GM12864 (cell line): Measurements from ENCODE around the gene LRRC41.
"Not testable (repeated sequence)": the region's sequence is repeated elsewhere in the genome, so short reads cannot be mapped to it uniquely, and the experiment has no call there.

Experiments
- DNase-seq: peaks from one replicate; pipeline ENCODE4 v3.0.0-alpha.2; 2011; ENCODE audit warnings: low read depth
- H3K4me3 ChIP-seq: 2 replicates; pipeline ENCODE4 v1.5.1; 2011; ENCODE audit warnings: mild to moderate bottlenecking, low read depth, low read length, control low read depth
- CTCF ChIP-seq: IDR thresholded peaks from 2 replicates; pipeline ENCODE4 v1.5.1; 2011; ENCODE audit warnings: low read depth, mild to moderate bottlenecking, moderate library complexity, low read length, control low read depth, inconsistent platforms; ENCODE audit errors: missing control alignments

Gene LRRC41

GRCh38 chr1:46244656-46245371 is 58.6 kb downstream of the LRRC41 start:
- no peak for DNase-seq
- no peak overlapping the region for H3K4me3 ChIP-seq
- TF ChIP-seq CTCF = peak; percentile 56

GRCh38 chr1:46243831-46244230 is 59.6 kb downstream of the LRRC41 start:
- H3K4me3 ChIP-seq, DNase-seq: not testable (repeated sequence)

- H3K4me3 ChIP-seq = no peak overlapping the region
- no peak for DNase-seq
- no peak for TF ChIP-seq CTCF
Measured at GRCh38 chr1:46242918-46243317, 60.5 kb downstream of the LRRC41 start.

DNA sequence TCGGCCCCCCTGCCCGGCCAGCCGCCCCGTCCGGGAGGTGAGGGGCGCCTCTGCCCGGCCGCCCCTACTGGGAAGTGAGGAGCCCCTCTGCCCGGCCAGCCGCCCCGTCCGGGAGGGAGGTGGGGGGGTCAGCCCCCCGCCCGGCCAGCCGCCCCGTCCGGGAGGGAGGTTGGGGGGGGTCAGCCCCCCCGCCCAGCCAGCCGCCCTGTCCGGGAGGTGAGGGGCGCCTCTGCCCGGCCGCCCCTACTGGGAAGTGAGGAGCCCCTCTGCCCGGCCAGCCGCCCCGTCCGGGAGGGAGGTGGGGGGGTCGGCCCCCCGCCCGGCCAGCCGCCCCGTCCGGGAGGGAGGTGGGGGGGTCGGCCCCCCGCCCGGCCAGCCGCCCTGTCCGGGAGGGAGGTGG is 61.7 kb downstream of the LRRC41 start:
- not testable (repeated sequence) for H3K4me3 ChIP-seq, DNase-seq

DNA sequence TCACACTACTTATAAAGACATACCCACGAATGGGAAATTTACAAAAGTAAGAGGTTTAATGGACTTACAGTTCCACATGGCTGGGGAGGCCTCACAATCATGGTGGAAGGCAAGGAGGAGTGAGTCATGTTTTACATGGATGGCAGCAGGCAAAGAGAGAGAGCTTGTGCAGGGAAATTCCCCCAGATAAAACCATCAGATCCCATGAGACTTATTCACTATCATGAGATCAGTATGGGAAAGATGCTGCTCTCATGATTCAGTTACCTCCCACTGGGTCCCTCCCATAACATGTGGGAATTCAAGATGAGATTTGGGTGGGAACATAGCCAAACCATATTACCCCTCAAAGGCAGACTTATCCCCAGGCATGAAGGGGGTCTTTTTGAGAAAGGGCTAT is 64.6 kb downstream of the LRRC41 start:
- not testable (repeated sequence) for DNase-seq, H3K4me3 ChIP-seq

- no peak for DNase-seq
- H3K4me3 ChIP-seq = no peak overlapping the region
- TF ChIP-seq CTCF = no peak
Measured at GRCh38 chr1:46236882-46237281, 66.5 kb downstream of the LRRC41 start.

- not testable (repeated sequence) for DNase-seq, H3K4me3 ChIP-seq
Measured at GRCh38 chr1:46231231-46231630, 72.2 kb downstream of the LRRC41 start.
